ENCODE measurements around the gene CERS6. TPM values are rescaled to one million over a fixed set of nuclear protein-coding genes. Genes with fewer than 3 reads are reported as not detected.

Gene CERS6
- total and polyA plus RNA-seq, 2 of the 8 experiments (the other 6 are each of a cell fraction or from before 2014, with no cell fraction given), result 6.8 to 28.2 TPM

DNA sequence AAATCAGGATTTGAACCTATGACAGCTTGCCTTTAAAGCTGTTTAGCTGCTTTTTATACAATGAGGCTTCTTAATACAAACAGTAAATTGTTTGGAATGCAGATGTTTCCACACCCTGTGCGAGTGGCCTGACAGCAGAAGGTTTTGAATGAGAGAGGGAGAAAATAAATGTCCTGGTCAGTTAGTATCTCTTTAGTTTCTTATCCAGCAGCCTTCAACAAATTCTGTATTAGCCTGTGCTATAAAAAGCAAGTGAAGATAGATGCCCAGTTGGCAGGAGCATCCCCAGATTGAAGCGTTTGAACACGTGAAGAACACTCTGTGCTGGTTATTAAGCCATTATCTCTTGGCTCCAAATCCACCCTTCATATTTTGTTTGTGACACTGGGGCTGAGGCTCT is 70.6 kb downstream of the CERS6 start:
- H4K5ac ChIP-seq (ENCODE audit: insufficient read length, low read depth, low read length), result no peak overlapping the region
- no peak overlapping the region for H3K23ac ChIP-seq (ENCODE audit: insufficient read length)
- no peak overlapping the region for H2AK5ac ChIP-seq (ENCODE audit: low read depth, low read length)
- H3K4me1 ChIP-seq (replicated peaks in 1 of 4; ENCODE audit: control insufficient read depth in 3 of 4, insufficient read depth in 4 of 4, low read length in 3 of 4), result peaks cover 0 to 6% (median 4%) of the 10 kb centered on the region in 4 experiments; a peak in 4 of 7 replicates
- no peak overlapping the region for H3K56ac ChIP-seq (replicated peaks; ENCODE audit: insufficient read length, low read depth, low read length)
- H4K20me1 ChIP-seq (replicated peaks in 1 of 2; ENCODE audit: control insufficient read depth in 1 of 2, insufficient read depth in 2 of 2, low read length in 2 of 2), result peaks cover 2 to 3% of the 10 kb centered on the region in 2 experiments
- peaks cover 0 to 1% (median 0%) of the 10 kb centered on the region in 4 experiments; a peak in 1 of 7 replicates for H3K27me3 ChIP-seq (replicated peaks in 1 of 4; ENCODE audit: control insufficient read depth in 3 of 4, extremely low read depth in 1 of 4, insufficient read depth in 3 of 4, low read length in 3 of 4)
- no peak overlapping the region for H3K18ac ChIP-seq (ENCODE audit: extremely low read depth, low read length)
- no peak overlapping the region for H2BK5ac ChIP-seq (ENCODE audit: low read depth, low read length)
- H2BK120ac ChIP-seq (replicated peaks; ENCODE audit: low read depth, low read length), result no peak overlapping the region
- H3K4me3 ChIP-seq (ENCODE audit: extremely low read depth in 1 of 4, insufficient read depth in 2 of 4, low read depth in 3 of 4, low read length in 4 of 4), result no peak overlapping the region
- no peaks in the 10 kb centered on the region for H3K36me3 ChIP-seq (ENCODE audit: control insufficient read depth in 2 of 4, insufficient read depth in 4 of 4, low read length in 3 of 4)
- peaks cover 2 to 86% of the 10 kb centered on the region in 2 experiments; a peak in 3 of 4 replicates for H3K79me2 ChIP-seq (ENCODE audit: control insufficient read depth in 1 of 2, insufficient read depth in 2 of 2, low read length in 2 of 2)
- H3K9me3 ChIP-seq (ENCODE audit: insufficient read depth in 2 of 2, low read depth in 1 of 2, low read length in 1 of 2), result no peaks in the 10 kb centered on the region
- no peak overlapping the region for H2BK15ac ChIP-seq (ENCODE audit: low read length)
- H3K4me2 ChIP-seq (ENCODE audit: insufficient read depth in 1 of 2, low read depth in 2 of 2, low read length in 2 of 2), result no peak overlapping the region
- DNase-seq (ENCODE audit: low read depth in 1 of 2, low spot score in 2 of 2) (no peak), FAIRE-seq (no peak)
- H2AFZ ChIP-seq (ENCODE audit: low read length), result no peak overlapping the region
- H3K79me1 ChIP-seq (ENCODE audit: low read depth, low read length), result no peaks in the 10 kb centered on the region; the same call in none of the 2 replicates
- no peak overlapping the region for H3K4ac ChIP-seq (replicated peaks; ENCODE audit: insufficient read length, low read depth, low read length)
- ChIA-PET POLR2A (ENCODE audit: partially characterized antibody) (no interaction called here), CTCF (ENCODE audit: partially characterized antibody) (interaction anchor here (0.6 kb wide), 1 partner anchor 20 kb away, joined by 3 read pairs; no protein-coding TSS in a partner anchor)
- no peaks in the 10 kb centered on the region for H3K23me2 ChIP-seq (ENCODE audit: low read depth, low read length)
- H2BK20ac ChIP-seq (ENCODE audit: low read length), result no peak overlapping the region
- no peak overlapping the region for H4K8ac ChIP-seq (ENCODE audit: extremely low read depth, insufficient read depth, low read length)
- H2BK12ac ChIP-seq (ENCODE audit: low read depth, low read length), result no peak overlapping the region
- 86% methylated on average over 3 of the region's 3 CpGs; no CpG with 5 or more reads in 1 of the 2 experiments for WGBS, 2 experiments (ENCODE audit: extremely low coverage in 1 of 2, insufficient coverage in 1 of 2, insufficient read length in 1 of 2, insufficient replicate concordance in 2 of 2, low coverage in 1 of 2, low lambda C conversion rate in 2 of 2, missing lambda C conversion rate in 1 of 2)
- H3K9ac ChIP-seq (replicated peaks in 1 of 4; ENCODE audit: extremely low read depth in 1 of 4, low read depth in 3 of 4, low read length in 3 of 4), result no peak overlapping the region
- no peak overlapping the region for H4K91ac ChIP-seq (replicated peaks; ENCODE audit: insufficient read length, low read length)
- H3K14ac ChIP-seq (ENCODE audit: insufficient read length), result no peak overlapping the region
- no peak overlapping the region for H3K27ac ChIP-seq (ENCODE audit: low read depth, low read length)
- TF ChIP-seq CBX5 (IDR thresholded peaks at IDR 0.05; ENCODE audit: low read depth, low read length) (no peak), SIN3A (conservative IDR thresholded peaks at IDR 0.05 in 1 of 2, IDR thresholded peaks at IDR 0.05 in 1 of 2; ENCODE audit: low read depth in 1 of 2, low read length in 2 of 2) (no peak), RBBP5 (IDR thresholded peaks at IDR 0.05; ENCODE audit: borderline replicate concordance, low read depth, low read length) (no peak), SIX5 (IDR thresholded peaks at IDR 0.05; ENCODE audit: low read depth, low read length) (no peak), SIRT6 (IDR thresholded peaks at IDR 0.05; ENCODE audit: low read length) (no peak), SAP30 (IDR thresholded peaks at IDR 0.05; ENCODE audit: insufficient read depth, insufficient replicate concordance, low read length) (no peak), TEAD4 (IDR thresholded peaks at IDR 0.05; ENCODE audit: low read depth, low read length) (no peak), USF2 (IDR thresholded peaks at IDR 0.05; ENCODE audit: low read length) (no peak), TAF7 (optimal IDR thresholded peaks at IDR 0.05; ENCODE audit: borderline replicate concordance, low read depth, low read length) (no peak), GTF2F1 (IDR thresholded peaks at IDR 0.05; ENCODE audit: borderline replicate concordance, low read depth, low read length) (no peak), POLR2A (IDR thresholded peaks at IDR 0.05; ENCODE audit: control extremely low read depth in 1 of 2, low read depth in 2 of 2, low read length in 2 of 2) (no peak), EGR1 (IDR thresholded peaks at IDR 0.05; ENCODE audit: borderline replicate concordance, low read depth, low read length) (no peak), CEBPB (IDR thresholded peaks at IDR 0.05; ENCODE audit: low read depth, low read length) (no peak)
